Measurements from ENCODE around the gene PARP12. TPM values are rescaled to one million over a fixed set of nuclear protein-coding genes. Genes with fewer than 3 reads are reported as not detected.

PARP12 gene
- total and polyA plus RNA-seq, 9 of the 15 experiments (the other 6 are each of a cell fraction or from before 2014, with no cell fraction given), result 4.6 to 40.4 (median 23.5) TPM

DNA sequence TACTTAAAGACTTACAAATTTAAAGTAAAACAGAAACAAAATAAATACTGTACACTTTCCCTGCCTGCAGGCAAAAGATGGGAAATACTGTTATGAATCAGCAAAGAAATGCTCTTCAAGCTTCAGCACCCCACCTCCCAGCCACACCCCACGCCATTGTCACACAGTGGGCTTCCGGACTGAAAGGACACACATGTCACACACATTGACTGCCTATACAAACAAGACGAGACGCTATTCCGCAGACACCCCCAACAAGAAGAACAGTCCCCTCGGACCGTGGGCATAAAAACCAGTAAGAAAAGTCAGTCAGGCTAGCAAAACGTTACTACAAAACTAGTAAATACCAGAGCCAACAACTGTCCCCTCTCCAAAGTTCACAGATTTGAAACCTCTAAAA lies 22.2 kb upstream of the PARP12 start (continued):
- TF ChIP-seq, protein P1, sequence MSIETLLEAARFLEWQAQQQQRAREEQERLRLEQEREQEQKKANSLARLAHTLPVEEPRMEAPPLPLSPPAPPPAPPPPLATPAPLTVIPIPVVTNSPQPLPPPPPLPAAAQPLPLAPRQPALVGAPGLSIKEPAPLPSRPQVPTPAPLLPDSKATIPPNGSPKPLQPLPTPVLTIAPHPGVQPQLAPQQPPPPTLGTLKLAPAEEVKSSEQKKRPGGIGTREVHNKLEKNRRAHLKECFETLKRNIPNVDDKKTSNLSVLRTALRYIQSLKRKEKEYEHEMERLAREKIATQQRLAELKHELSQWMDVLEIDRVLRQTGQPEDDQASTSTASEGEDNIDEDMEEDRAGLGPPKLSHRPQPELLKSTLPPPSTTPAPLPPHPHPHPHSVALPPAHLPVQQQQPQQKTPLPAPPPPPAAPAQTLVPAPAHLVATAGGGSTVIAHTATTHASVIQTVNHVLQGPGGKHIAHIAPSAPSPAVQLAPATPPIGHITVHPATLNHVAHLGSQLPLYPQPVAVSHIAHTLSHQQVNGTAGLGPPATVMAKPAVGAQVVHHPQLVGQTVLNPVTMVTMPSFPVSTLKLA (conservative IDR thresholded peaks at IDR 0.05), result peak in 1 of 2 experiments; percentile 54; a peak in 1 of 4 replicates
- TF ChIP-seq FOXK1 (CRISPR knock-in tag; IDR thresholded peaks at IDR 0.05; ENCODE audit: borderline replicate concordance) (no peak), FOXK2 (conservative IDR thresholded peaks at IDR 0.05 in 1 of 2, IDR thresholded peaks at IDR 0.05 in 1 of 2; ENCODE audit: low read depth in 2 of 2) (0 out of 4 replicates have a peak, but pooled peaks of 1 of the 2 experiments have one; percentile 18), ZNF311 (CRISPR knock-in tag; IDR thresholded peaks at IDR 0.05) (no peak), SNIP1 (IDR thresholded peaks at IDR 0.05; ENCODE audit: low read depth) (no peak), ZNF140 (CRISPR knock-in tag; IDR thresholded peaks at IDR 0.05) (no peak), RBM22 (IDR thresholded peaks at IDR 0.05; ENCODE audit: low read depth, low read length, poor library complexity, severe bottlenecking) (no peak), SUPT5H (IDR thresholded peaks at IDR 0.05) (no peak), NELFE (IDR thresholded peaks at IDR 0.05; ENCODE audit: insufficient read depth, insufficient read length) (no peak), POLR2A (conservative IDR thresholded peaks at IDR 0.05) (0 out of 2 replicates have a peak, but pooled peaks have one; percentile 22), DNMT1 (IDR thresholded peaks at IDR 0.05) (no peak), SIRT6 (IDR thresholded peaks at IDR 0.05; ENCODE audit: low read depth, low read length) (no peak), L3MBTL2 (IDR thresholded peaks at IDR 0.05) (peak; percentile 38; the same call in 1 of the 2 replicates)
- TF ChIP-seq, protein P2, sequence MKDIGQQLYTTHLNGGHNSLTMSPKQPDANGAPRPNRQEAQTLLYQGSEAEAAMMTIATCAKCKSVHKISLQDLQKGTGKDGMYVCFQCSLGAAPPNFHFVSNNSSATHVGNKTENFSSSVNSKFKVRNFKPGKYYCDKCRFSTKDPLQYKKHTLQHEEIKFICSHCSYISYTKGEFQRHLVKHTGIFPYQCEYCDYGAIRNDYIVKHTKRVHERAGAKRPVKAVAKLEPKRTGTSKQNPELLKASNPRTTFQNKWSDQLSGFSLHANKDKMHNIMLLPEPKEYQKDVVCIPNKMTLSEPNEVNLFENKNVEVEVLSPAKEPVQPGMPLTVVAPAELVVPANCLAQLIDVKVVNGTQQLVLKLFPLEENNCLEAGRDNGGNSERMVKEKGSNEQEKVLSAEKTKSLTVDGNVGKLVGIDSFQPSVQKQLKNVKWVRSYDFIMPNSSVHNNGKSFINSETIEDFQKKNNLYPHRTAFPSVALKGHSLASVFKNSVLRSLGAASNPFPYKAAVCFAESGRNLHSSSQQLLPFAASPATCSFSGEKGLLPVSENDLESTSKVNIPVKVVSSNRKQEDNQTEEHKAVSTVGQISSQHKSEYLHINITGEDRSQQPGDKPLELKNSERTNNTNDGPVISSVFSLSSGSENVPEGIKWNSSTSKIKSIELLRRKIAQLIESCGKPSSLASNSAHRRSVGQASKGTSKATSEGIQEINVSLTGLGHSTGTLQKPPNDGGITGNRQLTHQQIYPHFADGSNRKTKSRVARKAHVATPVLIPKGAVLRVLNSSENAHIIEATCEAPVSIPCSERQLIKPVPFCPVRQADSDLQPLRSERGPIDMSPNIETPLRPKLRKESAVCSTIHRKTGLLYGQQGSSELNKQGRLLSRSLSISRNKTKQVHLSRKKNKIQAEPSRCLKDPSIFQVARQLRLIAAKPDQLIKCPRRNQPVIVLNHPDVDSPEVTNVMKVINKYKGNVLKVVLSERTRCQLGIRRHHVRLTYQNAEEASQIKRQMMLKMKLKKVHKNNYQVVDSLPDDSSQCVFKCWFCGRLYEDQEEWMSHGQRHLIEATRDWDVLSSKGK (CRISPR knock-in tag; IDR thresholded peaks at IDR 0.05), result no peak
- TF ChIP-seq, protein P3, sequence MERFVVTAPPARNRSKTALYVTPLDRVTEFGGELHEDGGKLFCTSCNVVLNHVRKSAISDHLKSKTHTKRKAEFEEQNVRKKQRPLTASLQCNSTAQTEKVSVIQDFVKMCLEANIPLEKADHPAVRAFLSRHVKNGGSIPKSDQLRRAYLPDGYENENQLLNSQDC (CRISPR knock-in tag; IDR thresholded peaks at IDR 0.05), result no peak

Data from K562 (cell line).